ENCODE results near the gene CHPT1. TPM values are rescaled to one million over a fixed set of nuclear protein-coding genes. Genes with fewer than 3 reads are reported as not detected.

The CHPT1 gene
- total and polyA plus RNA-seq, 2 experiments from 2014 or later: 22.2 to 23.0 TPM

- TF ChIP-seq ZNF462 (CRISPR knock-in tag; IDR thresholded peaks at IDR 0.05) (no peak), CREB1 (CRISPR knock-in tag; IDR thresholded peaks at IDR 0.05; ENCODE audit: low read depth) (no peak), EZH2phosphoT487 (IDR thresholded peaks at IDR 0.05; ENCODE audit: unreplicated experiment) (no peak), ZNF114 (CRISPR knock-in tag; IDR thresholded peaks at IDR 0.05) (no peak), ETS1 (IDR thresholded peaks at IDR 0.05) (no peak)
These were observed 63.9 kb downstream of the CHPT1 start (continued) for GRCh38 chr12:101761350-101761749.

- Histone ChIP-seq H3F3A (replicated peaks; ENCODE audit: low read depth) (no peaks in the 10 kb centered on the region), H3K4me1 (ENCODE audit: insufficient read depth) (no peaks in the 10 kb centered on the region), H3K4me3 (no peak overlapping the region), H3K27me3 (ENCODE audit: insufficient read depth) (no peaks in the 10 kb centered on the region), H4K20me1 (replicated peaks; ENCODE audit: insufficient read depth) (no peaks in the 10 kb centered on the region), H3K27ac (ENCODE audit: low read depth) (no peak overlapping the region), H3K79me2 (replicated peaks; ENCODE audit: insufficient read depth) (no peaks in the 10 kb centered on the region), H2AFZ (no peak overlapping the region), H3K9me2 (ENCODE audit: insufficient read depth) (no peaks in the 10 kb centered on the region), H3K4me2 (no peak overlapping the region), H3K36me3 (ENCODE audit: insufficient read depth) (peaks cover 19% of the 10 kb centered on the region; the same call in 1 of the 2 replicates)
- DNase-seq (ENCODE audit: low spot score) (no peak), ATAC-seq (no peak; the same call in 2 of the 3 replicates)
- Mint-ChIP-seq H3K27me3 (ENCODE audit: insufficient read depth, low read depth, poor library complexity) (peaks cover 3% of the 10 kb centered on the region), H3K36me3 (ENCODE audit: low read depth) (peaks cover 16% of the 10 kb centered on the region; the same call in 2 of the 3 replicates), H3K4me3 (no peak overlapping the region), H3K4me1 (peaks cover 7% of the 10 kb centered on the region), H3K9me3 (no peaks in the 10 kb centered on the region), H3K27ac (peak overlapping the region; percentile 92)
- TF ChIP-seq ETS1 (IDR thresholded peaks at IDR 0.05) (no peak), EZH2 (IDR thresholded peaks at IDR 0.05; ENCODE audit: low read depth, unreplicated experiment) (no peak), NANOG (IDR thresholded peaks at IDR 0.05; ENCODE audit: borderline replicate concordance) (no peak), EZH2phosphoT487 (IDR thresholded peaks at IDR 0.05; ENCODE audit: unreplicated experiment) (no peak), ZNF462 (CRISPR knock-in tag; IDR thresholded peaks at IDR 0.05) (no peak)
These were observed 64.3 kb downstream of the CHPT1 start for GRCh38 chr12:101761781-101762180.
